GM12878 (cell line): ENCODE results near the gene HAS3. TPM values are rescaled to one million over a fixed set of nuclear protein-coding genes. Genes with fewer than 3 reads are reported as not detected.

Experiments used
- ATAC-seq: fragments of 200-7000 bp; cut with Tn5 transposase; 3 replicates; pipeline ENCODE4 v1.9.1; 2020; ENCODE audit warnings: mild to moderate bottlenecking, moderate library complexity
- BruUV-seq: library from RNA; stranded (reverse); fragments of 400-500 nt; replicated peaks from 2 replicates; lab custom pipeline; 2021; lab: Mats Ljungman, UMichigan
- CTCF ChIA-PET: fragments of 300-600 bp; sonication (Branson Sonifier 250); formaldehyde crosslinking; extraction: SDS; loops from one replicate; lab custom pipeline; 2021; ENCODE audit warnings: inconsistent platforms; lab: Yijun Ruan, JAX
- POLR2A ChIA-PET: fragments of 350-600 bp; formaldehyde crosslinking; extraction: SDS; loops from one replicate; lab custom pipeline; 2021; ENCODE audit warnings: inconsistent platforms; lab: Charles Lee
- RAD21 ChIA-PET: fragments of 300-600 bp; sonication (Branson Sonifier 250); formaldehyde crosslinking; loops from one replicate; lab custom pipeline; 2023; ENCODE audit warnings: antibody characterized with exemption; ENCODE audit not compliant: unreplicated experiment; lab: Charles Lee
- SMC1A ChIA-PET: fragments of 300-600 bp; sonication (Branson Sonifier 250); formaldehyde crosslinking; loops from one replicate; lab custom pipeline; 2023; ENCODE audit not compliant: unreplicated experiment, uncharacterized antibody; lab: Charles Lee
- DNase-seq: peaks from one replicate; pipeline ENCODE4 v3.0.0-alpha.2; 2011; ENCODE audit warnings: low read depth, low spot score
- FAIRE-seq: peaks from 3 replicates; lab custom pipeline; 2011; peaks lifted over from hg19 to GRCh38; lab: Jason Lieb, UNC
- H2AFZ ChIP-seq: 2 replicates; pipeline ENCODE4 v1.6.0; 2011; ENCODE audit warnings: low read depth, low read length, control low read depth; ENCODE audit not compliant: control insufficient read depth
- H3K27ac ChIP-seq: 2 replicates; pipeline ENCODE4 v1.5.1; 2011; ENCODE audit warnings: control low read depth; ENCODE audit not compliant: control insufficient read depth, insufficient read depth
- H3K27me3 ChIP-seq, 2 experiments: replicated peaks in 1 of 2; 2 replicates each; pipeline versions ENCODE4 v1.6.0 to v1.6.1; 2011; ENCODE audit warnings: low read length in 1 of 2; ENCODE audit not compliant: control insufficient read depth in 2 of 2, insufficient read depth in 2 of 2
- H3K36me3 ChIP-seq, 2 experiments: 2 replicates each; pipeline ENCODE4 v1.5.1; 2011; ENCODE audit warnings: low read length in 1 of 2; ENCODE audit not compliant: control insufficient read depth in 2 of 2, insufficient read depth in 2 of 2
- H3K4me1 ChIP-seq: 2 replicates; pipeline ENCODE4 v1.6.1; 2011; ENCODE audit warnings: mild to moderate bottlenecking, low read length, moderate library complexity, mixed read lengths; ENCODE audit not compliant: control insufficient read depth, insufficient read depth
- H3K4me2 ChIP-seq: 2 replicates; pipeline ENCODE4 v1.6.0; 2011; ENCODE audit warnings: control low read depth; ENCODE audit not compliant: control insufficient read depth, insufficient read depth
- H3K4me3 ChIP-seq: fragments of 200-600 bp; sonication (generic); 2 replicates; pipeline ENCODE4 v1.5.1; 2016
- H3K79me2 ChIP-seq: 2 replicates; pipeline ENCODE4 v1.6.0; 2011; ENCODE audit warnings: low read length; ENCODE audit not compliant: control insufficient read depth, insufficient read depth
- H3K9ac ChIP-seq: 2 replicates; pipeline ENCODE4 v1.8.0; 2011; ENCODE audit warnings: low read length, control low read depth, mixed read lengths; ENCODE audit not compliant: control insufficient read depth, insufficient read depth
- H3K9me3 ChIP-seq: replicated peaks from 3 replicates; pipeline ENCODE4 v1.5.1; 2011; ENCODE audit warnings: mild to moderate bottlenecking, low read length; ENCODE audit not compliant: control insufficient read depth, insufficient read depth
- H4K20me1 ChIP-seq: 2 replicates; pipeline ENCODE4 v1.6.0; 2011; ENCODE audit not compliant: control insufficient read depth, insufficient read depth
- KDM1A ChIP-seq: fragments of 200-600 bp; sonication (generic); IDR thresholded peaks from 2 replicates; pipeline ENCODE4 v1.6.1; 2016; ENCODE audit warnings: borderline replicate concordance
- NBN ChIP-seq: fragments of 450-650 bp; IDR thresholded peaks from 2 replicates; pipeline ENCODE4 v1.6.1; 2016
- NR2C1 ChIP-seq: fragments of 450-650 bp; IDR thresholded peaks from 2 replicates; pipeline ENCODE4 v1.6.1; 2017; ENCODE audit warnings: antibody characterized with exemption, mild to moderate bottlenecking, moderate library complexity
- NR2C2 ChIP-seq: IDR thresholded peaks from 2 replicates; pipeline ENCODE4 v1.6.1; 2011; ENCODE audit warnings: borderline replicate concordance, low read depth; ENCODE audit not compliant: control insufficient read depth, insufficient read length
- RCOR1 ChIP-seq: conservative IDR thresholded peaks from 2 replicates; pipeline ENCODE4 v1.6.1; 2012; ENCODE audit warnings: low read depth, low read length, improper control_type of control experiment
- SREBF1 ChIP-seq: IDR thresholded peaks from 2 replicates; pipeline ENCODE4 v1.6.1; 2012; ENCODE audit warnings: mild to moderate bottlenecking, low read length
- ZNF217 ChIP-seq: fragments of 450-650 bp; IDR thresholded peaks from 2 replicates; pipeline ENCODE4 v1.6.1; 2017; ENCODE audit warnings: antibody characterized with exemption, mild to moderate bottlenecking
- WGBS: methylation state at CpG from one replicate; pipeline ENCODE4 v1.1.6; 2016; ENCODE audit warnings: low lambda C conversion rate; ENCODE audit not compliant: insufficient replicate concordance, insufficient coverage; ENCODE audit errors: missing lambda C conversion rate; 5-methylcytosine and 5-hydroxymethylcytosine counted together
- in situ Hi-C: fragments of 300-500 bp; cut with MboI; formaldehyde crosslinking; loops from 9 replicates; pipeline ENCODE4 v1.14.3; 2018; ENCODE audit warnings: mixed read lengths
- intact Hi-C: fragments of 100-400 bp; cut with micrococcal nuclease; formaldehyde crosslinking; loops from one replicate; pipeline ENCODE4 v1.14.2; 2022; ENCODE audit not compliant: unreplicated experiment
- polyA plus RNA-seq, 11 experiments: library from polyadenylated mRNA; depleted of rRNA in 4 of 11; unstranded in 6 of 11; stranded (reverse) in 5 of 11; fragments of >200 nt; fragmentation: Nextera tagmentation in 4 of 11; fragmentation: Illumina TruSeq in 1 of 11; extraction: Ambion mirVana in 4 of 11; extraction: Trizol in 1 of 11; gene quantifications; 1 replicate in 1 of 11; 2 replicates in 10 of 11; pipeline versions ENCODE4 v1.2.1 to v1.2.3, GENCODE V29; 2011 to 2016; ENCODE audit warnings: inconsistent platforms in 2 of 11, missing spikeins in 2 of 11, low read depth in 1 of 11
- total RNA-seq, 4 experiments: library from RNA; depleted of rRNA in 3 of 4; stranded (reverse); fragments of >200 nt in 3 of 4; fragmentation: Illumina TruSeq in 1 of 4; extraction: Trizol in 1 of 4; gene quantifications; 2 replicates each; pipeline versions ENCODE4 v1.2.1 to v1.2.3, GENCODE V29; 2013 to 2021
- TF ChIP-seq, protein P1 (sequence below): fragments of 450-650 bp; IDR thresholded peaks from 2 replicates; pipeline ENCODE4 v1.6.1; 2014; ENCODE audit warnings: mild to moderate bottlenecking
- TF ChIP-seq, protein P2 (sequence below): IDR thresholded peaks from 2 replicates; pipeline ENCODE4 v1.6.1; 2011; ENCODE audit warnings: borderline replicate concordance, low read depth, mild to moderate bottlenecking, moderate library complexity, mixed read lengths, low read length; ENCODE audit not compliant: insufficient read depth; ENCODE audit errors: extremely low read length

HAS3 gene
- total and polyA plus RNA-seq, 10 of the 15 experiments (the other 5 are each of a cell fraction or from before 2014, with no cell fraction given) = 0.06 to 0.56 (median 0.19) TPM; not detected in 2

DNA sequence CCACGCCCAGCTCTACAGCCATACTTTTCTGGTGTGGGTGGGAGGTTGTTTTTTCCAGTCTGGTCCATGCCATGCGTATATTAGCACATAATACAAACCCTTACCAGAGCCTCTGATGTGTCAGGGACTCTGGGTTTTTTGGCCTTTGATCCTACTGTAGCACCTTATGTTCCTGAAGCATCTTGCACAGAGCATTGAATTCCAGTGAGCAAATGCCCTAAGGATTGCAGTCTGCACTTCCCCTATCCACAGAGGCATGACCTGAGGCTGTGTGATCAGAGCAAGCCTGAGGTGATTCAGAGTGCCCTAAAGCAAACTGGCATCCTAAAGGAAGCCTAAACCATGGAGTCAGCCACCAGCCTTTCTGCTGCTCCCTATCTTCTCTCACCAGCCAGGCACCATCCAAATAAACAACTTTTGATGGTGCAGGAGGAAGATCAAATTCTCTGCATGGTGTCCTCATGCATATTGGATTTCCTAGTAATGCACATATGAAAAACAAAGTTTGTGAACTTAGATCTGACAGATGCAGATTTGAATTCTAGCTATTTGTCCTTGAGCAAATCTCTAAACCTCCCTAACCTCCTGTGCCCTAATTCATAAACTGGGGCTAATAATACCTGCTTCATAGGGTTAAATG is 41.2 kb upstream of the HAS3 start:
- ChIA-PET SMC1A (no interaction called here), POLR2A (no interaction called here), RAD21 (no interaction called here), CTCF (no interaction called here)
- Histone ChIP-seq H3K4me3 (no peak overlapping the region), H3K9me3 (no peaks in the 10 kb centered on the region), H4K20me1 (no peaks in the 10 kb centered on the region), H3K4me2 (no peak overlapping the region), H3K4me1 (no peaks in the 10 kb centered on the region), H3K79me2 (no peaks in the 10 kb centered on the region), H3K27ac (no peak overlapping the region), H3K36me3 (no peaks in the 10 kb centered on the region), H3K27me3 (no peaks in the 10 kb centered on the region), H3K9ac (no peak overlapping the region), H2AFZ (no peak overlapping the region)
- in situ Hi-C loops (no loop called here), intact Hi-C loops (no loop called here)
- ATAC-seq (no peak), DNase-seq (no peak), FAIRE-seq (no peak)
- WGBS = 98% methylated on average over 2 of the region's 2 CpGs
- BruUV-seq = no TSS peak
- TF ChIP-seq, protein P1, sequence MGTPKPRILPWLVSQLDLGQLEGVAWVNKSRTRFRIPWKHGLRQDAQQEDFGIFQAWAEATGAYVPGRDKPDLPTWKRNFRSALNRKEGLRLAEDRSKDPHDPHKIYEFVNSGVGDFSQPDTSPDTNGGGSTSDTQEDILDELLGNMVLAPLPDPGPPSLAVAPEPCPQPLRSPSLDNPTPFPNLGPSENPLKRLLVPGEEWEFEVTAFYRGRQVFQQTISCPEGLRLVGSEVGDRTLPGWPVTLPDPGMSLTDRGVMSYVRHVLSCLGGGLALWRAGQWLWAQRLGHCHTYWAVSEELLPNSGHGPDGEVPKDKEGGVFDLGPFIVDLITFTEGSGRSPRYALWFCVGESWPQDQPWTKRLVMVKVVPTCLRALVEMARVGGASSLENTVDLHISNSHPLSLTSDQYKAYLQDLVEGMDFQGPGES = no peak
- TF ChIP-seq NR2C1 (no peak), RCOR1 (no peak), ZNF217 (no peak), SREBF1 (no peak), KDM1A (no peak), NR2C2 (no peak), NBN (no peak)
- TF ChIP-seq, protein P2, sequence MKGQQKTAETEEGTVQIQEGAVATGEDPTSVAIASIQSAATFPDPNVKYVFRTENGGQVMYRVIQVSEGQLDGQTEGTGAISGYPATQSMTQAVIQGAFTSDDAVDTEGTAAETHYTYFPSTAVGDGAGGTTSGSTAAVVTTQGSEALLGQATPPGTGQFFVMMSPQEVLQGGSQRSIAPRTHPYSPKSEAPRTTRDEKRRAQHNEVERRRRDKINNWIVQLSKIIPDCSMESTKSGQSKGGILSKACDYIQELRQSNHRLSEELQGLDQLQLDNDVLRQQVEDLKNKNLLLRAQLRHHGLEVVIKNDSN = no peak
